Measurements from ENCODE around the gene DENND1A. TPM values are rescaled to one million over a fixed set of nuclear protein-coding genes. Genes with fewer than 3 reads are reported as not detected.
"Not testable (repeated sequence)": the region's sequence is repeated elsewhere in the genome, so short reads cannot be mapped to it uniquely, and the experiment has no call there.

The DENND1A gene
- total RNA-seq, 1 donor from 2014 or later = 24.0 TPM

GRCh38 chr9:123453831-123454321 is 476.1 kb downstream of the DENND1A start:
- peak; percentile 90 for DNase-seq

- DNase-seq = no peak
Observed at GRCh38 chr9:123453076-123453667, 476.8 kb downstream of the DENND1A start.

GRCh38 chr9:123450996-123451395 is 478.9 kb downstream of the DENND1A start:
- DNase-seq = peak; percentile 37

GRCh38 chr9:123450098-123450770 is 479.7 kb downstream of the DENND1A start:
- DNase-seq = no peak

DNA sequence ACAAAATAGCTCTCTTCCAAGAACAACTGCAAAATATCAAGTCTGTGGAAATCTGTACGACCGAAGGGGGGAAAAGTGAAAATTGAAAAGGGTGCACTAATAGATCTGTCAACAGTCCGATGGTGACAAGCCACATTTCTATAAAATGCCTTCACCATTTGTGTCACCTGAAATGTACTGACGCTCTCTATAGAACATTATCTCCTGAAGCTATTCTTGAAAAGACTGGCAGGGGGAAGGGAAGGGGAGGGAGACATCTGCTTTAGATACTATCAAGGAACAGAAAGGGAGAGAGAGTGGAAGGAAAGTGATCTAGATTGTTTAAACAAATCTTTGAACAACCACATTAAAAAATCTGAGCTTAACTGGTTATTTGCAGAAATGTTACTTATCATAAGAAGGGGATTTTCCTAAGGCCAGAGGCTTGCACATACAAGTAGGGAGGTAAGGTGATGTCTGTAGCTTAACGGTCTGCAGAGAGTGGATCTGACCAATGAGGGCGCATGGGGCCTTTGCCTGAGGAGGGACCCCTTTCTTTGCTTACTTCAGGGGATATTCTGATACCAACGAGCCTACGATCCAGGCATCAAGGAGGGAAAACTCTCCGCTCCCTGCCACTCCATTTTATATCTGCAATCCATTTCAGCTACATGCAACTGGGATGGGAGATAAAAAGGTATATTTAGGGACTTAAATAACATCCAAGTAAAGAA is 481.8 kb downstream of the DENND1A start:
- no peak for DNase-seq

- peak; percentile 34 for DNase-seq
Observed at GRCh38 chr9:123445981-123446610, 483.8 kb downstream of the DENND1A start.

- DNase-seq = no peak
Observed at GRCh38 chr9:123445116-123445515, 484.8 kb downstream of the DENND1A start.

GRCh38 chr9:123441769-123442168 is 488.2 kb downstream of the DENND1A start:
- DNase-seq = no peak

DNA sequence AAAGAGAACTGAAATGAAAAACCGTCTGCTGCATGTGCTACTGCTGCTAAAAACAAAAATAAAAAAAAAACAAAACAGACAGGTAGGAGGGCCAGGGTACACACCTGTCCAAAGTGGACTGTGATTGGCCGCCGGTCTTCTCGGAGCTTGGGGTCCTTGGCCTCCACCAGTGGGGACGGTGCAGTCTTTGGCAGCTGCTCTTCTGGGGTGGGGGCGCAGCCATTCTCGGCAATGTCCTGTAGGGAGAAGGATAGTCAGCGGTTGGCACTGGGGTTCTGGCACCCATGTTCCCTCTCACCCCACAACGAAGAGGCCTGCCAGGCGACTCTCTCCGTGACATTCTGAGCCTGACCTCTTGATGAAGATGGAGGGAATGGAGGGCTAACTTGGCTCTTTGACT is 489.7 kb downstream of the DENND1A start:
- no peak for DNase-seq

DNA sequence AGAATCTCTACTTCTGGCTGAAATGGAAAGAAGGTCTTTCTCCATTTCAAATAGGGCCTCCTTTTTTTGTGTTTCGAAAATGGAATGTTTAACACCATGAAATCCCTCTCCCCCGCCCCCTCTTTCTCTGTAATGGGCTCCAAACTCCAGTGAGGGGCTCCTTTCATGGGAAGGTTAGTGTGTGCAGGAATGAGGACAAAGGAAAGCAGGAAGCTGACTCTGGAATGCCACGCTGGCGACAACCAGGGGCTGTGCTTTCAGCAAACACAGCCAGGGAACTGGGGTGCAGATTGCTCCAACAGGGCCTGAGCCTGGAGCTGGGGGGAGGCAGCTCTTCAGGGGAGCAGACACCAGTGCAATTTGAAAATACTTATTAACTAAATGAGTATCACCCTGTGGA is 491.1 kb downstream of the DENND1A start:
- DNase-seq = no peak

DNA sequence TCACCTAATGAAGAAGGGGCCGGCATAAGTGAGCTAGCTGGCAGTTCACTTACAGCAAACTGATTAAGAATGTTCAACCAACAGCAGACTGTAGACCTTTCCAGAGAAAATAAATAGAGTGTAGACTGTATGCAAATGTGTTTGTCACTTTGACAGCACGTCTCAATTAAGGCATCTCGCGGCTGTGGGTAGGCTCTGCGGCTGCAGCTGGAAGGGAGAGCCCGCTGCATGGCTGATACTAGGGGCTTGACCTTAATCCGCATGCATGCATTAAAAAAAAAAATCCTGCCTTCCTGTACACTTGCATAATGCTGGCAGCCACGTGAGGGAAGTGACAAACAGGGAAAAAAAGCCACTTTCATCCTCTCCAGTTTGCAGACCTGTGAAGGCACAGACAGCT is 491.6 kb downstream of the DENND1A start:
- no peak for DNase-seq

DNA sequence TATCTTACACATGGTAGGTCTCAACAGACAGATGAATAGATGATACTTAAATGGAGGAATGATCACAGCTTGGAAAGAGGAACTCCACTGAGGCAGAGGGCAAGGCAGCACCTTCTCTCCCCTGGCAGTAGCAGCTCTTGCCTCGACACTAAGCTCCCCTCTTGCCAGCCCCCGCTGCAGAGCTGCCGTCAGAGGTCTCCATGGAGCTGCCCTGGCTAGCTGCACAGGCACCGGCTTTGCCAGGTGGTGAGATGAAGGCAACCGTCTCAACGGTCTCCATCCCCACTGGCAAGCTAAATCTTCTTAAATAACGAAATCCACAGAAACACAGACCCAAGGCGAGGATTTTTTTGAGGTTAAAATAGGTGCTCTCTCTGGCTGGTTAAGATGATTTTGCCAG is 492.7 kb downstream of the DENND1A start:
- DNase-seq = no peak

- no peak for DNase-seq
Observed at GRCh38 chr9:123435471-123435870, 494.5 kb downstream of the DENND1A start.

DNA sequence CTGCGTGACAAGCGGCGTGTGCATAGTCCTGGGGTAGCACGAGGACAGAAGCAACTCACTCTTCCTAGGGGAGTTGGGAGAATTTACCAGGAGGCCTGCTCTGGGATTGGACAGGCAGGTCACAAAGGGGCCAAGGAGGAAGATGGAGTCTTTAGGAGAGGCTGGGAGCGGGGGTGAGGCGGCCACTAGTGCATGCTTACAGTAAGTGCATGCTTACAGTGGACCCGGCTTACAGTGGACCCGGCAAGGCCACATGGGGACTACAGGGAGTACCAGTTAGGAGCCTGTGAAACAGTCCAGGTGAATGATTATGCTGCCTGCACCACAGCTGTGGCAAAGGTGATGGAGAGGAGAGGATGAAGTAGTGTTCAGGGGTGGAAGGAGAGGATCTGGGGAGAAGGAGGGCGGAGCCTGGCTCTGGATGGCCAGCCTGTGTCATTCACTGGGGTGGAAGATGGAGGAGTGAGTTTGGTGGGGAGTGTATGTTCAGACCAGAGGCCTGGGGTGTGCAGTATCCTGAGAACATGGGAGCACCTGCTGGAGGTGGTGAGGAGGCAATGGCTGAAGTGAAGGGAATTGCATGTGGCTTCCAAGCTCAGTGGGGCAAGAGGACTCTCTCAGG is 495.2 kb downstream of the DENND1A start:
- DNase-seq = no peak

- DNase-seq = no peak
Observed at GRCh38 chr9:123432331-123433236, 497.3 kb downstream of the DENND1A start.

DNA sequence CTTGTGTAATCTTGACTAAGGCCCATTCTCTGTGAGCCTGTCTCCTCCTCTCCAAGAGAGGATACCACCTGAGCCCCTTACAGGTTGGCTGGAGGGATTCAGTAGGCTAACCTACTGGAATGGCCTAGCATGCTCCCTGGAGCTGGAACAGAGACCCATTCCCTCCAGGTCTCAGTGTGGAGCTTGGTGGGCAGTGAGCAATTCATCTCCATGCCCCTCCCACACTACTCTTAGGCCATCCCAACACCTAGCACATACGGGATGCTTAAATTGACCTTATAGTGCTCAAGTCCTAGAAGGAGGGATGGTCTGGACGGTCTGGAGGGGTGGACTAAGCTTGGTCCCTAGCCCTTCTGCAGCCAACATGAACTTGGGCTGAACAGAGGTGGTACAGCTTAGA is 498.3 kb downstream of the DENND1A start:
- DNase-seq = no peak

GRCh38 chr9:123428450-123428849 is 501.5 kb downstream of the DENND1A start:
- not testable (repeated sequence) for DNase-seq

- no peak for DNase-seq
Observed at GRCh38 chr9:123426406-123426805, 503.5 kb downstream of the DENND1A start.

- no peak for DNase-seq
Observed at GRCh38 chr9:123425836-123426365, 504.0 kb downstream of the DENND1A start.

- no peak for DNase-seq
Observed at GRCh38 chr9:123425261-123425821, 504.6 kb downstream of the DENND1A start.
